H1 (cell line): ENCODE measurements around the gene DNAAF3. TPM values are rescaled to one million over a fixed set of nuclear protein-coding genes. Genes with fewer than 3 reads are reported as not detected.

ENCODE experiments used
- CTCF ChIA-PET: fragments of 300-600 bp; sonication (Branson Sonifier 250); formaldehyde crosslinking; loops from one replicate; lab custom pipeline; 2021; ENCODE audit not compliant: partially characterized antibody; lab: Charles Lee
- POLR2A ChIA-PET: fragments of 300-600 bp; sonication (Branson Sonifier 250); formaldehyde crosslinking; loops from one replicate; lab custom pipeline; 2021; ENCODE audit warnings: inconsistent platforms; ENCODE audit not compliant: partially characterized antibody; lab: Charles Lee
- DNase-seq, 2 experiments: peaks; one replicate each; pipeline versions ENCODE4 v3.0.0 to v3.0.0-alpha.2; 2010 to 2022; ENCODE audit warnings: low spot score in 2 of 2, low read depth in 1 of 2, mixed read lengths in 1 of 2
- FAIRE-seq: peaks from 2 replicates; lab custom pipeline; 2011; peaks lifted over from hg19 to GRCh38; lab: Jason Lieb, UNC
- H2AFZ ChIP-seq: 2 replicates; pipeline ENCODE4 v1.8.1; 2012; ENCODE audit warnings: low read length, inconsistent platforms
- H2AK5ac ChIP-seq: 2 replicates; pipeline ENCODE4 v1.6.1; 2013; ENCODE audit warnings: low read depth, low read length
- H2BK120ac ChIP-seq: replicated peaks from 2 replicates; pipeline ENCODE3; 2013; ENCODE audit warnings: low read depth, low read length, inconsistent platforms
- H2BK12ac ChIP-seq: 2 replicates; pipeline ENCODE4 v1.6.1; 2013; ENCODE audit warnings: low read depth, low read length
- H2BK15ac ChIP-seq: 2 replicates; pipeline ENCODE4 v1.6.1; 2013; ENCODE audit warnings: low read length
- H2BK20ac ChIP-seq: 2 replicates; pipeline ENCODE4 v1.6.1; 2013; ENCODE audit warnings: low read length
- H2BK5ac ChIP-seq: 2 replicates; pipeline ENCODE4 v1.6.1; 2013; ENCODE audit warnings: low read depth, low read length
- H3K14ac ChIP-seq: 2 replicates; pipeline ENCODE4 v1.6.1; 2013; ENCODE audit warnings: inconsistent platforms; ENCODE audit not compliant: insufficient read length
- H3K18ac ChIP-seq: 2 replicates; pipeline ENCODE4 v1.6.1; 2013; ENCODE audit warnings: low read length; ENCODE audit errors: extremely low read depth
- H3K23ac ChIP-seq: 2 replicates; pipeline ENCODE4 v1.6.1; 2013; ENCODE audit warnings: inconsistent platforms; ENCODE audit not compliant: insufficient read length
- H3K23me2 ChIP-seq: 2 replicates; pipeline ENCODE4 v1.6.1; 2013; ENCODE audit warnings: low read depth, low read length
- H3K27ac ChIP-seq: 2 replicates; pipeline ENCODE4 v1.6.1; 2011; ENCODE audit warnings: low read depth, low read length, inconsistent platforms
- H3K27me3 ChIP-seq, 4 experiments: replicated peaks in 1 of 4; 1 replicate in 1 of 4; 2 replicates in 3 of 4; pipeline versions ENCODE4 v1.6.1 to v1.8.1; 2011 to 2013; ENCODE audit warnings: low read length in 3 of 4, mild to moderate bottlenecking in 3 of 4, inconsistent platforms in 2 of 4, mixed read lengths in 2 of 4, moderate library complexity in 1 of 4; ENCODE audit not compliant: control insufficient read depth in 3 of 4, insufficient read depth in 3 of 4; ENCODE audit errors: extremely low read depth in 1 of 4
- H3K36me3 ChIP-seq, 4 experiments: 2 replicates each; pipeline versions ENCODE4 v1.6.1 to v1.8.1; 2011 to 2013; ENCODE audit warnings: mild to moderate bottlenecking in 4 of 4, low read length in 3 of 4, moderate library complexity in 2 of 4, control low read depth in 1 of 4, inconsistent platforms in 1 of 4; ENCODE audit not compliant: insufficient read depth in 4 of 4, control insufficient read depth in 2 of 4
- H3K4ac ChIP-seq: replicated peaks from 2 replicates; pipeline ENCODE3; 2013; ENCODE audit warnings: low read length, low read depth, mixed read lengths, inconsistent platforms; ENCODE audit not compliant: insufficient read length
- H3K4me1 ChIP-seq, 4 experiments: replicated peaks in 1 of 4; 1 replicate in 1 of 4; 2 replicates in 3 of 4; pipeline versions ENCODE4 v1.6.1 to v1.8.1; 2011 to 2013; ENCODE audit warnings: low read length in 3 of 4, inconsistent platforms in 2 of 4, mixed read lengths in 1 of 4; ENCODE audit not compliant: insufficient read depth in 4 of 4, control insufficient read depth in 3 of 4
- H3K4me2 ChIP-seq, 2 experiments: 2 replicates each; pipeline versions ENCODE4 v1.6.1 to v1.8.1; 2011 to 2013; ENCODE audit warnings: low read depth in 2 of 2, low read length in 2 of 2, control low read depth in 1 of 2, inconsistent platforms in 1 of 2, mild to moderate bottlenecking in 1 of 2; ENCODE audit not compliant: insufficient read depth in 1 of 2
- H3K4me3 ChIP-seq, 4 experiments: fragments of 200-600, 300-600 bp in 1 of 4; sonication (generic), shearing (Covaris generic), sonication (Bioruptor Twin) in 1 of 4; 2 replicates each; pipeline versions ENCODE4 v1.5.1 to v1.8.1; 2011 to 2016; ENCODE audit warnings: low read length in 4 of 4, low read depth in 3 of 4, control low read depth in 2 of 4, inconsistent platforms in 2 of 4, mild to moderate bottlenecking in 2 of 4, mixed read lengths in 1 of 4, moderate library complexity in 1 of 4; ENCODE audit not compliant: insufficient read depth in 2 of 4; ENCODE audit errors: extremely low read depth in 1 of 4
- H3K56ac ChIP-seq: replicated peaks from 2 replicates; pipeline ENCODE3; 2013; ENCODE audit warnings: low read depth, mild to moderate bottlenecking, mixed read lengths, low read length, inconsistent platforms; ENCODE audit not compliant: insufficient read length
- H3K79me1 ChIP-seq: 2 replicates; pipeline ENCODE4 v1.6.1; 2013; ENCODE audit warnings: low read depth, low read length, control low read depth
- H3K79me2 ChIP-seq, 2 experiments: 2 replicates each; pipeline versions ENCODE4 v1.6.1 to v1.8.1; 2012 to 2013; ENCODE audit warnings: low read length in 2 of 2, mild to moderate bottlenecking in 2 of 2, inconsistent platforms in 1 of 2; ENCODE audit not compliant: insufficient read depth in 2 of 2, control insufficient read depth in 1 of 2
- H3K9ac ChIP-seq, 4 experiments: replicated peaks in 1 of 4; 1 replicate in 1 of 4; 2 replicates in 3 of 4; pipeline versions ENCODE4 v1.6.1 to v1.8.1; 2011 to 2013; ENCODE audit warnings: low read depth in 3 of 4, low read length in 3 of 4, control low read depth in 2 of 4, mild to moderate bottlenecking in 2 of 4, moderate library complexity in 2 of 4, inconsistent platforms in 1 of 4; ENCODE audit errors: extremely low read depth in 1 of 4
- H3K9me3 ChIP-seq, 2 experiments: 2 replicates each; pipeline versions ENCODE4 v1.6.1 to v1.8.1; 2012 to 2013; ENCODE audit warnings: mild to moderate bottlenecking in 2 of 2, moderate library complexity in 2 of 2, control low read depth in 1 of 2, inconsistent platforms in 1 of 2, low read depth in 1 of 2, low read length in 1 of 2, mixed read lengths in 1 of 2; ENCODE audit not compliant: insufficient read depth in 2 of 2
- H4K20me1 ChIP-seq, 2 experiments: replicated peaks in 1 of 2; 2 replicates each; pipeline versions ENCODE3 to v1.8.1; 2011 to 2013; ENCODE audit warnings: inconsistent platforms in 2 of 2, low read length in 2 of 2, mild to moderate bottlenecking in 1 of 2; ENCODE audit not compliant: insufficient read depth in 2 of 2, control insufficient read depth in 1 of 2
- H4K5ac ChIP-seq: 2 replicates; pipeline ENCODE4 v1.6.1; 2013; ENCODE audit warnings: low read length, low read depth, mixed read lengths, inconsistent platforms; ENCODE audit not compliant: insufficient read length
- H4K8ac ChIP-seq: 2 replicates; pipeline ENCODE4 v1.8.0; 2013; ENCODE audit warnings: mild to moderate bottlenecking, moderate library complexity, low read length, inconsistent platforms; ENCODE audit not compliant: insufficient read depth; ENCODE audit errors: extremely low read depth
- H4K91ac ChIP-seq: replicated peaks from 2 replicates; pipeline ENCODE3; 2013; ENCODE audit warnings: low read length, mixed read lengths, inconsistent platforms; ENCODE audit not compliant: insufficient read length
- CHD2 ChIP-seq: IDR thresholded peaks from 2 replicates; pipeline ENCODE4 v1.6.1; 2012; ENCODE audit warnings: low read length, improper control_type of control experiment
- EGR1 ChIP-seq: IDR thresholded peaks from 2 replicates; pipeline ENCODE4 v1.6.1; 2011; ENCODE audit warnings: low read depth, low read length, borderline replicate concordance
- HDAC2 ChIP-seq, 2 experiments: fragments of 300-600 bp in 1 of 2; sonication (generic) in 1 of 2; IDR thresholded peaks; 2 replicates each; pipeline ENCODE4 v1.6.1; 2011 to 2012; ENCODE audit warnings: low read depth in 2 of 2, low read length in 2 of 2, mild to moderate bottlenecking in 2 of 2, moderate library complexity in 2 of 2, borderline replicate concordance in 1 of 2, inconsistent platforms in 1 of 2
- KDM1A ChIP-seq: fragments of 200-600, 300-600 bp; sonication (generic); IDR thresholded peaks from 2 replicates; pipeline ENCODE4 v1.7.1; 2016; ENCODE audit warnings: mild to moderate bottlenecking, low read length, borderline replicate concordance
- KDM5A ChIP-seq: fragments of 200-600 bp; IDR thresholded peaks from 2 replicates; pipeline ENCODE4 v1.7.1; 2012; ENCODE audit warnings: mild to moderate bottlenecking, low read length, inconsistent platforms, mixed read lengths
- SIRT6 ChIP-seq: IDR thresholded peaks from one replicate; pipeline ENCODE4 v1.7.1; 2012; ENCODE audit warnings: low read length, inconsistent platforms
- TAF7 ChIP-seq: optimal IDR thresholded peaks from 2 replicates; pipeline ENCODE3; 2011; ENCODE audit warnings: low read depth, mild to moderate bottlenecking, inconsistent platforms, low read length, moderate library complexity, borderline replicate concordance
- TCF12 ChIP-seq: IDR thresholded peaks from 2 replicates; pipeline ENCODE4 v1.6.1; 2011; ENCODE audit warnings: low read depth, mild to moderate bottlenecking, low read length
- USF2 ChIP-seq: IDR thresholded peaks from 2 replicates; pipeline ENCODE4 v1.6.1; 2011; ENCODE audit warnings: low read length, improper control_type of control experiment
- YY1 ChIP-seq: IDR thresholded peaks from 2 replicates; pipeline ENCODE4 v1.6.1; 2011; ENCODE audit warnings: low read depth, mild to moderate bottlenecking, low read length
- WGBS, 2 experiments: shearing (Covaris generic) in 1 of 2; methylation state at CpG; one replicate each; pipeline versions ENCODE4 v1.1.6 to v1.1.7; 2013 to 2015; ENCODE audit warnings: low lambda C conversion rate in 2 of 2, mixed read lengths in 2 of 2, inconsistent platforms in 1 of 2, low coverage in 1 of 2, missing lambda C conversion rate in 1 of 2; ENCODE audit not compliant: insufficient replicate concordance in 2 of 2, insufficient coverage in 1 of 2, insufficient read length in 1 of 2; ENCODE audit errors: extremely low coverage in 1 of 2, missing lambda C conversion rate in 1 of 2; 5-methylcytosine and 5-hydroxymethylcytosine counted together
- polyA plus RNA-seq, 7 experiments: library from polyadenylated mRNA; depleted of rRNA in 3 of 7; stranded (reverse) in 5 of 7; unstranded in 2 of 7; fragments of >200 nt in 5 of 7; fragments of 200-250 nt in 2 of 7; gene quantifications; 1 replicate in 5 of 7; 2 replicates in 1 of 7; 4 replicates in 1 of 7; pipeline versions ENCODE4 v1.2.1 to v1.2.3, GENCODE V29; 2011 to 2013; ENCODE audit warnings: missing spikeins in 2 of 7, mixed read lengths in 2 of 7
- total RNA-seq: library from RNA; stranded (reverse); fragmentation: NEBNext Ultra II Directional; extraction: Animal tissue kit (Norgen Biotek cat#: 25700); gene quantifications from 2 replicates; pipeline ENCODE4 v1.2.1, GENCODE V29; 2021

DNAAF3 gene
- total and polyA plus RNA-seq, 2 of the 8 experiments (the other 6 are each of a cell fraction or from before 2014, with no cell fraction given), result 5.4 to 8.0 TPM

- Histone ChIP-seq H2BK120ac (no peak overlapping the region), H2BK20ac (no peak overlapping the region), H2BK15ac (no peak overlapping the region), H4K20me1 (no peaks in the 10 kb centered on the region), H2AFZ (no peak overlapping the region), H4K91ac (no peak overlapping the region), H3K18ac (no peak overlapping the region), H4K8ac (no peak overlapping the region), H3K23me2 (peaks cover 13% of the 10 kb centered on the region; the same call in 1 of the 2 replicates), H3K27ac (no peak overlapping the region), H3K79me1 (no peaks in the 10 kb centered on the region), H2AK5ac (no peak overlapping the region), H3K36me3 (no peaks in the 10 kb centered on the region), H3K56ac (no peak overlapping the region), H3K4me1 (peaks cover 7 to 18% (median 14%) of the 10 kb centered on the region in 4 experiments), H3K79me2 (no peaks in the 10 kb centered on the region), H3K4me3 (no peak overlapping the region), H3K27me3 (peaks cover 2 to 54% (median 28%) of the 10 kb centered on the region in 4 experiments; a peak in 6 of 7 replicates), H3K4ac (no peak overlapping the region), H3K14ac (no peak overlapping the region), H3K9ac (no peak overlapping the region), H3K4me2 (no peak overlapping the region), H4K5ac (no peak overlapping the region), H3K23ac (no peak overlapping the region), H3K9me3 (no peaks in the 10 kb centered on the region), H2BK12ac (no peak overlapping the region), H2BK5ac (no peak overlapping the region)
- CTCF ChIA-PET, result interaction anchor here (1.2 to 1.6 kb wide), 3 partner anchors 11 to 31 kb away, joined by 4 read pairs; no protein-coding TSS in a partner anchor
- TF ChIP-seq KDM1A (no peak), KDM5A (no peak), TAF7 (no peak), HDAC2 (IDR thresholded peaks at IDR 0.05; ENCODE audit: borderline replicate concordance in 1 of 2, low read depth in 2 of 2, low read length in 2 of 2) (no peak), USF2 (no peak), YY1 (no peak), SIRT6 (no peak), TCF12 (no peak), EGR1 (no peak), CHD2 (no peak)
- POLR2A ChIA-PET, result interaction anchor here (1.0 kb wide), 1 partner anchor 11 kb away, joined by 5 read pairs; no protein-coding TSS in a partner anchor
- FAIRE-seq (no peak), DNase-seq (no peak)
- 76% methylated on average over 5 of the region's 5 CpGs; no CpG with 5 or more reads in 1 of the 2 experiments for WGBS, 2 experiments
Measured at GRCh38 chr19:55171440-55171839, 5.0 kb upstream of the DNAAF3 start.
